NAMALWA (cell line): ENCODE results near the gene MSH2.
A peak's percentile ranks its signal among the peaks of the same experiment; 100 is the strongest.

Experiments
- DNase-seq: peaks from one replicate; pipeline ENCODE4 v3.0.0-alpha.2; 2015; ENCODE audit warnings: low spot score

The MSH2 gene

DNA sequence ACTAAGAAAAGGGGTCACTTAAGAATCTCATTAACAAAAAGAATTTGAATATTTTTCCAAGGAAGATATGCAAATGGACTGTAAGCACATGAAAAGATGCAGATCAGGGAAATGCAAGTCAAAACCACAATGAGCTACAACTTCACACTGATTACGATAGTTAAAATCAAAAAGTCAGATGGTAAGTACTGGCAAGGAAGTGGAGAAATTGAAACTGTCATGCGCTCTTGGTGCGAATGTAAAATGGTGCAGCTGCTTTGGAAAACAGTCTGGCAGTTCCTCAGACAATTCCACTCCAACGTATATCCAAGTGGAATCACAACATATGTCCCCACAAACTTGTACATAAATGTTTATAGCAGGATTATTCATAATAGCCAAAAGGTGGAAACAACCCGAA is 81.4 kb downstream of the MSH2 start:
- no peak for DNase-seq

DNA sequence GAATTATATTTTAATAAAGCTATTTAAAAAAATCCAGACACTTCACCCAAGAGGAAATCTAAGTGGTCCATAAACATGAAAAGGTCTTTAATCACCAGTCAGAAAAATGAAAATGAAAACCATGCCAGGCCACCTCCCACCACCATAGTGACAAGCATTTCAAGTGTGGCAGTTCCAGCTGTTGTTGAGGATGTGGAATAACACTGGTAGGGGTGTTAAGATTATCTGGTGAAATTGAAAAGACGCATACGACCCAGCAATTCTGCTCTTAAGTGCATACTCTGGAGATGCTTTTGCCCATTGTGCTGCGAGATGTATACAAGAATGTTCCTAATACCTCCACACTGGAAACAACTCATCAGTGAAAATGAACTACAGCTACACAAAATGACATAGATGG is 82.2 kb downstream of the MSH2 start:
- DNase-seq = no peak

DNA sequence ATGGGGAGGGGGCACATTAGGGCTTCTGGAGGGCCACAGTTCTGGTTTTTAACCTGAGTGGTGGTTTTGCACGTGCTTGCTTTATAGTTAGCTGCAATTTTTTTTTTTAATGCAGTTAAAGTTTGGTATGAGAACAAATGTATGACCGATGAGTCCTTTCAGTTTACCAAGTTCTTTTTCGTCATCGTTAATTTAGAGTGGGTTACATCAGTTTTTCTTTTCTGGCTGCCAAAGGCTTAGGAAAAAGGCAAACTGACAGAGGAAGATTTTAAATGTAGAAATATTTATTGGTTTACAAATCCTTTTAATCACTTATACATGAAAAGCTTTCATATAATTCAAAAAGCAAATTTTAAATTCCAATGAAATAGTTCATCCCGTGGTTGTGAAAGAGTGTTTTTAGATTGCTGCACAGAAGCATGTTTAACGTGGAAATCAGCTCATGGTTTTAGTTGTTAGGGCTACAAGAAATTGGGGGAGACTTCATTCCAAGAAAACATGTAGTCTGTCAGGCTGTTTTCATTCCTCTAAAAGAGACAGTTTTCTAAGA is 82.9 kb downstream of the MSH2 start:
- no peak for DNase-seq

DNA sequence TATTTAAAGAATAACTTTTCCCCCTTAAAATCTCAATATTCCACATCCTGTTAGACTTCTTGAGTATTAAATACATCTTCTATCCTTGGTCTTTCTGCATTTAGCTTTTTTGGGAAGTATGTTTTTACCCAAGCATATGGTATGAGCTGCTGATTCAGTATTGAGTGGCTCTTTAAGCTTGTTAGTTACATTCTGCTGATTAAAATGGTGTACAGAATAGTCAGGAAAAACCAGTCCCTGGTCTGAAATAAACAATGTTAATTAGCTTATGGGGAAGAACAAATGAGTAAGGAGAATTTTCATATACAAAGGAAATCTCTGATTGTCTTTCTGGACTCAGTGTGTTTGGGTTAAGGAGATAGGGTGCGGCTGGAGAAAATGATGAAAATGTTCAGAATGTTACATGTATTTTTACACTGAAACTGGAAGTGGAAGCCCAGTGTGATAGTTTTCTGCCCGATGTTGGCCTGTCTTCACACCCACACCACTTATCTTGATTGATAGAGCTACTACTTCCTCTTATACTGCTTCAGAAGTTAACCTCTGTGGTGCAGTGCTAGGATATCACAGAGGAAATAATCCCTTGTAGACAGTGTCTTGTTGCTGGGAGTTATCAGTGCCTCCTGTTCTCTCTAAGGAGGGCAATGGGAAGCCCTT is 84.0 kb downstream of the MSH2 start:
- DNase-seq = peak; percentile 61

DNA sequence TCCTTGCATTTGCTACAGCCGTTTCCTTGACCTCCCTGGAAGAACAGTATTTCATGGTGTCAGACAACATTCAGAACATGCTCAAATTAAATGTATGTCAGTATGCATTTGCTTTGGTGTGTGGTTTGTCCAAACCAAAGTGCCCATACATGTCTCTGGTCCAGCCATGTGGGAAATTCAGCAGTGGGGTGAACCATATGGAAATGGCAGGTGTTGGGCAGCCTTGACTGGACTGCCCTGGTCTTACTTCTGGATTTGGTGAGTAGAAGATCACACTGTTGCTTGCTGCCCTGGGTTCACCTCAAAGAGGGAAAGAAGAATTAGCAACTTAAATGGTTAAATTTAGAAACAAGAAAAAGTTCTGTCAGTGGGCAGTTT is 84.5 kb downstream of the MSH2 start:
- DNase-seq = no peak

DNA sequence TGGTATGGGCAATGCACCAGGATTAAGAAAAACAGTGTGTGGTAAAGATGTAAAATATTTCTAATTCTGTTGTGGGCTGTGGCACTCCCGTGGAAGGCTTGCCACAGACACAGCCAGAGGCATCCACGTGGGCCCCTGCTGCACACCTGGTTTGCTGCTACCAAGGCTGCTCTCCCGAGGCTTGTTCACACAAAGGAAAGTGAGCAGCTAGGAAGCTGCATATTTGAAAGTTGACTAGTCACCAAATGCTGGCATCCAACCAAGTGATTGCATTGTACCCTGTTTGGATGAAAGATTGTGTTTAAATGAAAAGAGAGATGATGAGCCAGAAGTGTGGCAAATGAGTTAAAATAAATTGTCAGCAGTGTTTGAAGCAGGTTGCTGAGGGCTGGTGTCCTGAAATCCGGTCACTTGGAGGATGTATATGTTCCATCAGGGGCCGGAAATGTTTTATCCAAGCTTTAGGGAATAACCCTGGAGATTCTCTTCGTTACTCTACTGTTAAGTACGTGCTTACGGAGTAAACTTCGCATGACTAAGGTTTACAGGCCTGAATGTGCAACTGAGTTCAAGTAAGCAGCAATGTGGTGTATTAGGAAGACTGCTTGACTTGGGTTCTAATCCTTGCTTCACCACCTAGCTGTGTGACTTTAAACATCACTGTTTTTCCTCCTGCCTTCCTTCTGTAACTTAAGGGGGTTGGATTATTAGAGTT is 86.1 kb downstream of the MSH2 start:
- DNase-seq = no peak

DNA sequence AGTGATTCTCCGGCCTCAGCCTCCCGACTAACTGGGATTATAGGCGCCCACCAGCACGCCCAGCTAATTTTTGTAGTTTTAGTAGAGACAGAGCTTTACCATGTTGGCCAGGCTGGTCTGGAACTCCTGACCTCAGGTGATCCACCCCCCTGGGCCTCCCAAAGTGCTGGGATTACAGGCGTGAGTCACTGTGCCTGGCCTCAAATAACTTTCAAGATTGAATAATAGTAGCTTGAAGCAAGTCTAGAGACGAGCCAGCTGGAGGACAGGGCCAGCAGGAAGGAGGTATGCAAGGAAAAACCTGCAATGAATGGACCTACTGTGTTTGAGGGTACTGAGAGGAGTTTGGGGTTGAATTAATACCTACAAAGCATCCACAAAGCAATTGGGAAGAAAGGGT is 87.5 kb downstream of the MSH2 start:
- DNase-seq = no peak

DNA sequence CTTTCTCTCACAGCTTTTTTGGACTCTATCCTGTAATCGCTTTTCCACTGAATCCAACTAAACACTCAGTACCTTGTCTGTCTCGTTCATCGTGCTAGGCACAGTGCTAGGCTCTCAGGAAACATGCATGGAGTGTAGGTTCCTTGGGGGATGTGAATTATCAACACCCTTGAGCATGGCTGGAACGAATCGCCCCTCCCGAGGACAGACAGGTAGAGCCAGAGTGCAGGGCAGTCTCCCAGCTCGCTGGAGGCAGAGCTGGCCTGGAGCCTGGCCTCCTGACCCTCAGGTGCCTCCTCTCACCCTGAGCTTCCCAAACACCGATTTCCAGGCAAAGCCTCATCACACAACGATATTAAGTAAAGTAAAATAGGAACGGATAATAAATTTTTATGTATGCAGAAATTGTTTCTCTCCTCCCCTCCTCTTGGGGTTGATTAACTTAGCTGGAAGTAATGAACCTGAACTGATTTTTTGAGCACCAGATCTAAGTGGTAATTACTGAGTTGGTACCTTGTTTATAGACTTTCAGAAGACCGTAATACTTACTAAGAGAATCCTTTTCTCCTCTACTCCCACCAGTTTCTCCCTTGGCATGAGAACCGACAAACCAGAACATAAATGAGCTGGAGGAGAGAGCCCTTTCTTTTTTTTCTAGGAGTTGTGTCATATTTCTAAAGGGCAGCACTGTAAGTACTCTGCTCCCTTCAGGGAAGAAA is 90.5 kb downstream of the MSH2 start:
- DNase-seq = no peak

DNA sequence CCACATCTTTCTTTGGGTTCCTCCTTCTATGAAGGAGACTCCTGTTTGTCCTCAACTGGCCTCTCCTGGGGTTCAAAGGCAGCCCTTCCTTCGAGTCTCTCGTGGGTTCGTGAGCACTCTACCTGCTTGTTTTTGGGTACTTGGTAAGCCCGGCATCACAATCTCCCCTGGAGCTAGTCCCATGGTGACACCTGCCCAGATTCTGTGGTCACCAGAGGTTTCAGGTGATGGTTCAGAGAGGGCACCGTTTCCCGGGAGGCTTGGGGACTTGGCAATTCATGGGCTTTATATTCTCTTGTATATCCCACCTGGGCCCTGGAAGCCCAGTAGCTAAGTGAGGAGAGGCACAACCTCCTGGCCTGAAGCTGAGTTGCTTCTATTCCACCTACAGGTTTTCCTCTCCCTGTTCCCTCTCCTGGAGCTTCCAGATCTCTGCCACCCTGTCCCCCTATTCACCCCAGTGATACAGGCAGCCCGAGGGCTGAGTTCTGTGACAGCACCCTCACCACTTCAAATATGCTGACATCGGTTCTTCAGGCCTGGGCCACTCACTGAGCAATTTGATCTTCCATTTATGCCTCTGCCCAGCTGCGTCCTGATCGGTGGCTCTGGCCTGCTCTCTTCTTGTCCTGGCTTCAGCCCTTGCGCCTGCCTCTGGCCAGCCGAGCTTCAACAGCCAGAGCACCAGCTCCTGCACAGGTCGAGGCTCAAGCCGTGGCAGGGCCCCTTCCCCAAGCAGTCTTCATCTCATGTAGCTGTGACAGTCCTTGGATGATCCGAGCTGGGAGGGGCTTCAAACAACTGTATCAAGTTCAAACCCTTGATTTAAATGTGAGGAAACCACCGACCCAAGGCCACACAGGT is 91.5 kb downstream of the MSH2 start:
- no peak for DNase-seq

DNA sequence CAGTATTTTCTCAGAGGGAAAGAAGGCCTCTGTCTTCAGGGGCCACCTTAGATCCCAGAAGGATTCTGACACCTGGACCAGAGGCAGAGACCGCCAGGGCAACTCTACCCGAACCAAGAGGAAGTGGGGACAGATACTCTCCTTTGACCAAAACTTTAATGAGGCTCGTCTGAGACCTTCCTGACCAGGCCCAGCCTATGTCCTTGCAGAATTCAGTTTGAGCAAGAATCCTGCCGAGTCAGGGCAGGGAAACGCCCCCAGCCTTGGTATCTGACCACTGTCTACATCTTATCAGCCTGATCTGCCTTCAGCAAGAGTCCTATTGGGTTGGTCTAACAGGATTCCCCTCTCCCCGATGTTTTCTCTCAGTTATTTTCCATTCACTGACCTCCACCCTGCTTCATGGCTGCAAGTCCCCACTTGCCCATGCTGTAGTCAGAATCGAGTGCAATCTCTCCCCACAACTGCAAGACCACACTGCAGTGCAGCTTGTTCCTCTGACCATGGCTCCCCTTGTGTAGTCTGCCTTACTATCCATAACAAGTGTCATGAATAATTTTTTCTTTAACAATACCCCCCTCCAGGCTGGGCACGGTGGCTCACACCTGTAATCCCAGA is 95.0 kb downstream of the MSH2 start:
- DNase-seq = no peak

DNA sequence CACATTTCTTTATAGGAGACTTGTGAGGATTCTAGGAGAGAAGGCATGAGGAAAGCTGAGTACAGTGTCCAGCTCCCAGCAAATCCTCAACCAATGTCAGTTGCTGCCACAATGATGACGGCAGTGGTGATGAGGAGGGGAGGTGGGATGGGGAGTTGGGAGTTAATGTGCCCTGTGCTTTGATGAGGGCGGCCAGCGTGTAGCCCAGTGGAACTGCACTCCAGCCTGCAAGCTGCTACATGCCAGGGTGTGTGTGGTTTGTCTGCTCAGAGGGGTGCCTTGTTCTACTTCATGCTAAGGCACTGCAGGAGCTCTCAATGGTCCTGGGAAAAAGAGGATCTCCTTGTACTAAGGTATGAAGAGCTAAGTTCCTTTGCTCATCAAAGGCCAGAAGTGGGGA is 96.1 kb downstream of the MSH2 start:
- no peak for DNase-seq

DNA sequence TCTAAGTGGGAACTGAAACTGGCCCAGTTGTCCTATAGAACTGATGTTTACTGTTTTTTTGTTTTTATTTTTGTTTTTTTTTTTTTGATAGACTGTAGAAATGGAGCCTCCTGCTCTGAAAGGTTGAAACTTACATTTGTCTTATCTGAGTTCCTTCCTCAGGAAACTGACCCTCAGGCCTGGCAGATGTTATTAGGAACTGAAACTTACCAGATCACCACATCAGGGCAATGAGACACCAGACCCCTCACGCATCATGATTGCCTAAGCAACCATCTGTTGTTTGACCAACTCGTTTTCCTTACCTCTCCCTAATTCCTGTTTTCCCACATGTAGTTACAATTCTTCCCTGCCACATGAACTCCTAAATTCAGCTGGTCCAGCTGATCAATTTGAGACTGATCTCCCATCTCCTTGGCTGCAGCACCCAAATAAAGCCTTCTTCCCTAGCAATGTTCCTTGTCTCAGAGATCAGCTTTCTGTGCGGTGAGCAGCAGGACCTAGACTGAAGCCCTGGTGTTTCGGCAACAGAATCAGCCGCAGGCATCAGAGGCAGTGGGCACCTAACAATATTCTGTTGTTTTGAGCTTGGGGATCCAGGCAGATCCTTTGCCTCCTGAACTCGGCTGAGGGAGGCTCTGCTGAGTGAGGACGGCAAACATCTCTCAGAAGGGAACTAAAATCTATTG is 96.8 kb downstream of the MSH2 start:
- peak; percentile 41 for DNase-seq

DNA sequence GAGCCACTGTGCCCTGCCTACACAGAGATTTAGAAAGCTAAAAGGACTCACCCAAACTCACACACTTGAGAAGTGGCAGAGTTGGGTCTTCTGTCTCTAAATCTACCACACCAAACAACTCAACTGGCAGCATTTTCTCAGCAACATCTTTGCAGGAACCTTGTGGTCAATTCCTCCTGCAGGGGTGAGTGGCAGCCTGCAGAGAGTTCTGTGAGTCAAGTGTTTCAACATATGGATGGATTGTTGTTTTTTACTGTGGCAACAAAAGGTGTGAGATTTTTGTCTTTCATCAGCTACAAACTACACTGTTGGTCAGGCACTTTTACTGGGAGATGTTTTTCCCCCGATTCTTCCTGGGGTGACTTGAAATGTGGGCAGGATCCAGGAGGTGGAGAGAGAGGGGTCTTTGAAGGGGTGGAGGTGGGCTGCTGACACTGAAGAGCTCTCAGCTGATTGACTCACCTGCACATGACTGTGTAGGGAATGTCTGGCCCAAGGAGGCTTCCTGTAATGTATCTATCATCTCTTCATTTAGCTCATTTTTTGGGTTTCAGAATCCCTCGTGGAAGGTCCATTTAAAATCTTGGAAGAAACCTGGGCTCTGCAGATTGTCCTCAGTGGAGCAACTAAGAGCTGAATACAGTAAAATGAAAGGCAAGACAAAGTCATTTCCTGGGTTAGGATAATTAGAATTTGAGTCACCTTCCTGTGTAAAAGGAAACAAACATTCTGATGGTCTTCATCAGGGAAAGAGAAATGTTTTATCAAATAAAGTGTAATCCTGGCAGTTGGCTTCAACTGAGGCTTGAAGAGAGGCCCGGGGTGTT is 98.6 kb downstream of the MSH2 start:
- DNase-seq = no peak

DNA sequence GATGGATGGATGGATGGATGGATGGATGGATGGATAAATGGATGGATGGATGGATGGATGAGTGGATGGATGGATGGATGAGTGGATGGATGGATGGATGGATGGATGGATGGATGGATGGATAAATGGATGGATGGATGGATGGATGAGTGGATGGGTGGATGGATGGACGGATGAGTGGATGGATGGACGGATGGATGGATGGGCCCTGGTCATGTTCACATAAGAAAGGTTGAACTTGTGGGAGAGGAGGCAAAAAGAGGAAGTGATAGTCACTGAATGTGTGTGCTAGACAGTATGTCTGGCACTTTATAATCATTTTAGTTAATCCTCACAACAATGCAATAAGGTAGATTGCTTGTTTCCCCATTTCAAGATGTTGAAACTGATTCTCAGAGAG is 99.5 kb downstream of the MSH2 start:
- peak; percentile 61 for DNase-seq

DNA sequence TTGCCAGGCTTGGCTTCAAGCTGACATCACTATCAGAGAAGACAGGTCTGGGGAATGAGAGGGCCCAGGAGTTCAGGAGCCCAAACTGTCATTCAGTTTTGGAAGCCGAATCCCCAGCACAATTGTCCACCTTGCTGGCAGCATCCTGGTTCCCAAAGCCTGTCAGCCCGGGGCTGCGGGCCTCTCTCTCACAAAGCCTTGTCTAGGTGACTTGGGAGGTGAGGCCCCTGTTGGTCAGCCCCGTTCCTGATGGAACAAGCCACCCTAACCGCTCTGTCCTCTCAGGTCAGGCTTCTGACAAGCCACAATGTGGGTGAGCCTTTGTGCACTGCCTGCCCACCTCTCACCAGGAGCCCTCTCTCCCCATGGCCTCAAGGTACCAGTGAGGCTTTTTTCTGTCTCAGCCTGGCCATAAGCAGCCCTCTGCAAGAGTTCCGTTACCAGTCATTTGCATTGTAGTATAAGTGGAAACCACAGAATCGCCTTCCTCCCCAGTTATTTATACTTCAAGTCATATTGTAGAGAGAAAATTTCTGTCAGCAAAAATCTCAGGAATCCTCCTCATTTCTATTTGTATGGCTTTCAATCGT is 100.6 kb downstream of the MSH2 start:
- DNase-seq = peak; percentile 67

DNA sequence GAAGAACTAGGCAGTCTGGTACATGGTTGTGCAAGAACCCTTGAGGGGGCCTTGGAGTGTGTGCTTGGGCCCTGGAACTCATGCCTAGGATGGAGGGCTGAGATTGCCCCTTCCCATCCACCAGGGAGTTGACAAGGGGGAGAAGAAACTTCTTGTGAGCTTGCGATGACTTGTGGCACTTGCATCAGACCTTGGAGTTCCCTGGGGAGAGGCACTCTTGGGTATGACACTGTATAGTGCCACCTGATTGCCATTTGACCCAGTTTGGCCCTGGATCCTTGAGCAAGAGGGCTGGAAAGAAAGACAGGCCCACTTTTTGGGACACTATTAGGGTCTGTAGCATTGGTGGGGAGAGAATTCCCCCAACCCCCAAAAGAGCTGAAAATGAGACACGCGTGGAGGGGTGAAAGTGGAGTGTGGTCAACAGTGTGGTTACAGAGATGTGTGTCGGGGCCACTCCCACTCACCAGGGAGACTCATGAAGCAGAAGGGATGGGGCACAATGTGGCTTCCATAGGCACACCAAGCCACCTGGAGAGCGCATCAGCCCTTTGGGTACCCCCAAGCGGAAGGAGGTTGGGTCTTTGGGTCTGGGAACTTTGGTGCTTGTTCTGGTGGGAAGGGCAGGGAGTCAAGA is 101.3 kb downstream of the MSH2 start:
- DNase-seq = peak; percentile 55

DNA sequence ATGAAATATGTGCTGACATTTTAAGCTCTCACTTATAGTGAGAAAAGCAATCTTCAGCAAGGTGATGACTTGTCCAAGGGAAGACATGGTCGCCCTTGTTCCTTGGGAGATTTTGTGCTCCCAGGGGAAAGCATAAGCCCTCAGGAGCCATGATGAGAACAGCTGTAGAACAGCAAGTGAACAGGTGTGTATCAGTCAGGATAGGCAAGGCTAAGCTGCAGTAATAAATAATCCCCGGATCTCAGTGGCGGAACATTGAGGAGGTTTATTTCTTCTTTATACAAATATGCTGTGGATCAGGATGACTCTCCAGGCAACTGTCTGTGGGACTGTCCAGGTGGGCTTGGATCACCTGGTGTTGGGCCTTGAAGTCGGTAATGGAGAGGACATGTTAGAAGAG is 103.1 kb downstream of the MSH2 start:
- no peak for DNase-seq

DNA sequence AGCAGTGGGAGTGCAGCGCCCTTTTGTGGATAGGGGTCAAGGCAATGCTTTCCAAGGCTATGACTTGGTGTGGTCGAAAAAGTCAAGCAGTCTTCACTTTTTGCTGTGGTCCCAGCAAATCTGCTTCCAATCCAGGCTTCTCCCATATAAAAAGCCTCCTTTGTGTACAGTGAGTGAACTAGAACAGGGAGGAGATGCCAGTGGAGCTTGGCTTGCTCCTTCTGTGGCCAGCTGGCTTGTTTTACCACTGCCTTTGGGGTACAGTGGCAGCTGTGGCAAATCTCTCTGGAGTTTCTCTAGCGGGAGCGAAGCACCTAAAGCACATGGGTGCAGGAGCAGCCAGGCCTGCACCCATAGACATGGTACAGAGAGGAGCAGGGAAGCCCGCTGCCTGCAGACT is 103.5 kb downstream of the MSH2 start:
- DNase-seq = no peak

DNA sequence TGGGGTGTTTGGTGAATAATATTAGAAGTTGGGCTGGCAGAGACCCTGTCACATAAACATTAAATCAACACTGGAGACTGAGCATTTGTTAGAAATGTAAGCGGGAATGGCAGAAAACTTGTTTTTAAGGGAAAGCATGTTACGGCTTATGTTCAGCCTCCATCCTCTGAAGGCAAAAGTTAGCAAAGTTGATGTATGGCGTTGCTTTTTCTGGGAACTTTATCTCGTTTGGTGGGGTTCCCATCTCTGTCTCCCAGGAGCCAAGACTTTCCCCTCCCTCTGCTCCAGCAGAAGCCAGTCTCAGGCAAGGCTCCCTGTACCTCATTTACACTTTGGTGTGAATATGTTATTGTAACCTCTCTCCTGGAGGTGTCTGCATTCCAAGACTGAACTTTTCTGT is 105.1 kb downstream of the MSH2 start:
- DNase-seq = no peak
